ENCODE results near the gene MRRF. TPM values are rescaled to one million over a fixed set of nuclear protein-coding genes. Genes with fewer than 3 reads are reported as not detected.
A peak's percentile ranks its signal among the peaks of the same experiment; 100 is the strongest.

MRRF gene
- total RNA-seq, 1 experiment from 2014 or later, result 62.5 TPM

DNA sequence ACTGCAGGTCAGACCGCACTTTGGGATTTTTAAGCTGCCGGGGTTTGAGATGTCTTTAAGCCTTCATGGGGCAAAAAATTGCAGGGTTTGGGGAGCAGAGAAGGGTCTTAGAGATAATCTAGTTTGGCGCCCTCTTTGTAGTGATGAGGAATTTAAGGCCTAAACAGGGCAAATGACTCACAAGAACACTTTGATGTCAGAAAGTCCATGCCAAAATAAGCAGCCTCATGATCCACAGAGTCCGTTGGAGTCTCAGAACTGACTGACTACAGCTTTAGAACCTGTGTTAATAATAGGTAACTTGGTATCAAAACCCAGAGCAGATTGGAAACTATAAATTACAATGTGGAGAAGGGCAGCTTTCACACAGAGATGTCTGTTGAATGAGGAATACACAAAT, 70.2 kb downstream of the MRRF start:
- Histone ChIP-seq H3K36me3 (peaks cover 11% of the 10 kb centered on the region), H3K9me3 (no peaks in the 10 kb centered on the region), H3K4me3 (no peak overlapping the region), H3K27me3 (no peaks in the 10 kb centered on the region)
- no peak for DNase-seq

GRCh38 chr9:122336189-122336588, 71.5 kb downstream of the MRRF start:
- DNase-seq, result no peak
- no peaks in the 10 kb centered on the region for H3K9me3 ChIP-seq
- no peak overlapping the region for H3K4me3 ChIP-seq
- H3K36me3 ChIP-seq, result peaks cover 3% of the 10 kb centered on the region; the same call in 1 of the 2 replicates
- H3K27me3 ChIP-seq, result no peaks in the 10 kb centered on the region

DNA sequence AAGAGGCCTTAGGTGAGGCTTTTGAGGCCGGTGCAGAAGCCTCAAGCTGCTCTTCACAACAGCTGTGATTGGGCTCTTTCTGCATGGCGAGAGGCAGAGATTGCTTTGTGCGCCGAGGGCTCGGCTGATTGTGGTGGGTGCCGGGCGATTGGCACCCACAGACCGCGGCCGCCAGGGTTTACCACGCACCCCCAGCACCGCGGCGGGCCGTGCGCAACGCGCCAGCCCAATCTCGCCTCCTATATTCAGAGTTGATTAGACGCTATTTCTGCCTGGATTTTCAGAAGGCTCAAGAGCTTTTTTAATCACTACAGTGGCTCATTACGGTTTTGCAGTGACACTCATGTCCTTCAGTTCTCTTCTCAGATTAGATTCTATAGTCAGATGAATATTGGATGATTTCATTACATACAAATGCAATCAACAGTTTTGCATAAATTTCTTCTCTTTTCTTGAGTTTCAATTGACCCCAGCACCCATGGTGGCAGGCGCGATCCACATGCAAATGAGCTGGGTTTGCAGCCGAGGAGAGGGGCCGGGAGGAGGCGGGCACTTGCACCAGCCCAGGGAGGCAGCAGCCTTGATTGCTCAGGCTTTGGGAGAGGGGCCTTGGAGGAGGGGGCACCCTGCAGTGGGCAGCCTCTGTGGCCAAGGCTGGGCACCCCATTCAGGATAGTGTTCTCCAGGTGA, 72.3 kb downstream of the MRRF start:
- Histone ChIP-seq H3K9me3 (no peaks in the 10 kb centered on the region), H3K36me3 (peaks cover 3% of the 10 kb centered on the region; the same call in 1 of the 2 replicates), H3K27me3 (no peaks in the 10 kb centered on the region), H3K4me3 (no peak overlapping the region)
- no peak for DNase-seq

DNA sequence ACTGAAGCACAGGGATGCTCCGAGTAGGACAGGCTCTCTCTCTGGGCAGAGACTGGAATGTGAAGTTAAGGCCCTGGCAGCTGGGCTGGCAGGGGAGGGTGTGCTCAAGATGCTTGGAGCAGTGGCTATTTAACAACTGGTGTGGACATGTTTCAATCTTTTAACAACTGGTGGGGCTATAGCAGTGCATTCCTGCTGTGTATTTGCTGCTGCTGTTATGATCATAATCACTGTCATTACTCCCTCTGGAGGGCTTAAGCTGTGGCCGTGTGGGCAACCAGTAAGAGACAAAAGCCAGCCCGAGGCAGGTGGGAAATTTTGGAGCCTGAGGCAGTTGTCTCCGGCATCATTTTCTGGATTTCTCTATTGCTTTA, 72.9 kb downstream of the MRRF start:
- Histone ChIP-seq H3K36me3 (peaks cover 3% of the 10 kb centered on the region; the same call in 1 of the 2 replicates), H3K4me3 (no peak overlapping the region), H3K9me3 (no peaks in the 10 kb centered on the region), H3K27me3 (no peaks in the 10 kb centered on the region)
- no peak for DNase-seq

- no peak for DNase-seq
- Histone ChIP-seq H3K4me3 (no peak overlapping the region), H3K36me3 (no peaks in the 10 kb centered on the region; the same call in 1 of the 2 replicates), H3K27me3 (no peaks in the 10 kb centered on the region), H3K9me3 (no peaks in the 10 kb centered on the region)
These were observed 73.9 kb downstream of the MRRF start for GRCh38 chr9:122338536-122338935.

- no peak for DNase-seq
- Histone ChIP-seq H3K36me3 (no peaks in the 10 kb centered on the region), H3K4me3 (no peak overlapping the region), H3K27me3 (no peaks in the 10 kb centered on the region), H3K9me3 (no peaks in the 10 kb centered on the region)
These were observed 74.3 kb downstream of the MRRF start for GRCh38 chr9:122338994-122339393.

DNA sequence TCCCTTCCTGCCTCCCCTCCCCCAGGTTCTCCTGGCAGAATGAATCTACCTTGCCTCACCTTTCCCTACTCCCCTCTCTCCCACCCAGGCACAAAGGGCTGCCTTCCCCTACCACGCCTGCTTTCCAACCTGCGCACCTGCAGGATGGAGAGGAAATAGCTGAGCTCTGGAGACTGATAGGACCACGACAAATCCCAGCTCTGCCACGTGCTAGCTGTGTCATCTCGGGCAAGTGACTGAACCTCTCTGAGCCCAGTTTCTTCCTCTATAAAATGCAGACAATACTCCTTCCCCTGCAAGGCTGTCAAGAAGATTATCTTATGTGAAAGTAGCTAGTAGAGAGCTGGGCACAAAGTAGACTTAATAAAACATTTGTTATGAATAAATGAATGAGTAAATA, 74.9 kb downstream of the MRRF start:
- Histone ChIP-seq H3K27me3 (no peaks in the 10 kb centered on the region), H3K4me3 (no peak overlapping the region)

GRCh38 chr9:122340161-122340560, 75.5 kb downstream of the MRRF start:
- no peak for DNase-seq
- Histone ChIP-seq H3K4me3 (no peak overlapping the region), H3K27me3 (no peaks in the 10 kb centered on the region), H3K9me3 (no peaks in the 10 kb centered on the region), H3K36me3 (no peaks in the 10 kb centered on the region)

More for the DNA sequence above, 74.9 kb downstream of the MRRF start:
- no peaks in the 10 kb centered on the region for H3K36me3 ChIP-seq
- no peak for DNase-seq
- H3K9me3 ChIP-seq, result no peaks in the 10 kb centered on the region

DNA sequence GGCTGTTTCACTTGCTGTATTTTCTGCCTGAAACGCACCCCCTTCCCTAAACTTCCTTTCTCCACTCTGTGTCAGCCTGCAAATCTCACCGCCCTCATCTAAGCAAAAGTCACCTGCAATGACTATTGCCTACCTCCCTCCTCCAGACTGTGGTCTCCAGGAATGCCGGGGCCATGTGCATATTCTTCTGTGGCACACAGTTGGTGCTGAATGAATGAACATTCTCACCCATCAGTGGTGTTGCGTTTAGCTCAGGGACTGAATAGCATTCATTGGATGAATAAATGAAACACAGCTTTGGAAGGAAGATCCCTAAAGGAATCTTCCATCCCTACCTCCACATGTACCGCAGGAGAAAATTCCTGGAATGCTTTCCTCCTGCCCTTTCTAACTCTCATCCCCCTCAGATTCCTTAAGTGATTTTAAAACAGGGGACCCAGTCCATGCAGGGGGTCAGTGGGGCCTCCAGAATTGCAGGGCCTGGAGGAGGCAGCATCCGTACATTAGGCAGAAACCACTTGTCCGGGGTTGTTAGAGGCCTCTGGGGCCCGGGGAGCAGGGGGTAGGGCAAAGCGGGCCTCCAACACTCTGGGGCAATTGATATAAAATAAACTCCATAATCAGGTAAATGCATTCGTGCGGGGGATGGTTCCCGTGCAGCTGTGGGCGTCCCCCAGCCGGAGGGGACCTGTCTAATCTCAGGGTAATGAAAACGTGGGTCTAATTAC, 77.8 kb downstream of the MRRF start:
- Histone ChIP-seq H3K27me3 (no peaks in the 10 kb centered on the region), H3K36me3 (no peaks in the 10 kb centered on the region), H3K4me3 (no peak overlapping the region), H3K9me3 (no peaks in the 10 kb centered on the region)
- DNase-seq, result no peak

GRCh38 chr9:122346478-122347347, 82.0 kb downstream of the MRRF start:
- peak; percentile 41 for DNase-seq
- H3K27me3 ChIP-seq, result no peaks in the 10 kb centered on the region
- no peaks in the 10 kb centered on the region for H3K36me3 ChIP-seq
- H3K4me3 ChIP-seq, result peak overlapping the region; percentile 42
- H3K9me3 ChIP-seq, result no peaks in the 10 kb centered on the region

DNA sequence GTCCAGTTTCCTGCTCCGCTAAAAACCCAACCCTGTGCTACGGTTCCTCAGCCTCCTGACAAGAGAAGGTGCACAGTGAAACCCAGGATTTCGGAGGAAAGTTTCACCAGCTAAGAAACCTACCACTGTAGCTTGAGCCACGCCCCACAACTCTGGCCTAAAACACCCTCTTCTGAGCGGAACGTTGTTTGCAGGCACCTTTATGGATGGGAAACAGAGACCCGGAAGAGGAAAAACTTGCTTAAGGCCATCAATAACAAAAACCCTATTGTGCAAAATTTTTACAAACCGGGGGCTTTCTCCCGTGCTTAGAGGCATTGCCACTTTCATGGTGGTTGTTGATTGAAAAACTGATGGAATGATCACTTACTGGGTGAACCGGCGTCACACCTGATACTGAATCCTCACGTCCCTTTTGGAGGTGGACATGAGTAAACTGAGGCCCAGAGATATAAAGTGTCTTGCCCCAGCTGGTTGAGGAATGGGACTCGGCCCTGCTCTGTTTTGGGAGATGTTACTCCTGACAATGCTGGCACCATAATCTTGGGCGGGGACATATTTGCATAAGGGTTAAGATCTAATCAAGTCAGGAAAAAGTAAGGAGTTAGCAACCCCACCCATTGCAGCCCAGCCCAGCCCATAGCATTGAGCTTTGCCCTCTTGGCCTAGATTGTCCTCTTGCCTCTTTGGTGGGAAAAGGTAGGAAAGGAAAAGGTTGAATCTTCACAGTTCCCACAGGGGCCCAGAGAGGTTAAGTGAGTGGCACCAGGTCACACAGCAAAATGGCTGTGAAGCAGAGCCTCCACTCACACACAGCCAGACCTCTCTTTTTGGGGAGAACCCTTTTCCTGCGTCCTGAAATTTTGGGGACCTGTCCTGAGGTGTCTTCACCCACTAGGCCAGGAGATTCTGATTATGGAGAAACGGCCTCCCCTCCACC, 82.9 kb downstream of the MRRF start:
- peak; percentile 28 for DNase-seq
- H3K27me3 ChIP-seq, result no peaks in the 10 kb centered on the region
- peak overlapping the region; percentile 42 for H3K4me3 ChIP-seq

DNA sequence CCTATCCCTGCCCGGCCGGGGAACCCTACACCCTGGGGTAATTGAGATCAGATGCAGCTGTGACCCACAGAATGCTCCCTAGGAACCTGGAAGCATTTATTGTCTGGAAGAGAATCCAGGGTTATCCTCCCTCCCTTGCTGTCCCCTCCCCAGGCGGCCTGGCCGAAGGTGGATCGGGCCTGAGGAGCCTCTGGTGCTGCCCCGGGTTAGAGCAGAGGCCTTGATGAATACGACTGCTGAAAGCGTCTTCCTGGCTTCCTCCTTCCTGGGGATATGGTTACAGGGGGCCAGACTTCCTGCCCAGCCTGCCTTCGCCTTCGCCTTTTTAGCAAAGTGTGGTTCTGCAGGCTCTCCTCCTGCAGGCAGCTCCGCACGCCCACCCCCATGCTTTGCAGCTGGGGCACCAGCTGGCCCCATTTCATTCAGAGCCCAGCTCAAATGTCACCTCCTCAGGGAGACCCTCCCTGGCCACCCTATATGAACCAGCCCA, 83.7 kb downstream of the MRRF start:
- Histone ChIP-seq H3K27me3 (no peaks in the 10 kb centered on the region), H3K9me3 (no peaks in the 10 kb centered on the region), H3K36me3 (no peaks in the 10 kb centered on the region), H3K4me3 (no peak overlapping the region)
- no peak for DNase-seq

More for the DNA sequence above, 82.9 kb downstream of the MRRF start:
- Histone ChIP-seq H3K9me3 (no peaks in the 10 kb centered on the region), H3K36me3 (no peaks in the 10 kb centered on the region)

DNA sequence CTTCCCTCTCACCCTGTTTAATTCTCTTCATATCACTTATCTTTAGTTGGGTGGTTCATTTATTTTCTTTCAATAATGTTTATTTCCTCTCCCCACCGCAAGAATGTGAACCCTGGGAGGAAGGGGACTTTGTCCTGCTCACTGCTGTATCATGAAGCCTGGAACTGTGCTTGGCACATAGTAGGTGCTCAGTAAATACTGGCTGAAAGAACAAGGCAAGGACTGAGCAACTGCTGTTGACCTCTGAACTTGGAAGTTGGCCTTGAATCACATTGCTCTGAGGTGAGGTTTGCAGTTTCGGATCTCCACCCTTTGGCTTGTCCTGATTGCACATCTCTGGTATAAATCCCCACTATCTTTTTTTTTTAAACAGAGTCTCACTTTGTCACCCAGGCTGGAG, 84.1 kb downstream of the MRRF start:
- H3K9me3 ChIP-seq, result no peaks in the 10 kb centered on the region
- no peaks in the 10 kb centered on the region for H3K36me3 ChIP-seq
- no peak for DNase-seq
- H3K4me3 ChIP-seq, result no peak overlapping the region
- no peaks in the 10 kb centered on the region for H3K27me3 ChIP-seq

DNA sequence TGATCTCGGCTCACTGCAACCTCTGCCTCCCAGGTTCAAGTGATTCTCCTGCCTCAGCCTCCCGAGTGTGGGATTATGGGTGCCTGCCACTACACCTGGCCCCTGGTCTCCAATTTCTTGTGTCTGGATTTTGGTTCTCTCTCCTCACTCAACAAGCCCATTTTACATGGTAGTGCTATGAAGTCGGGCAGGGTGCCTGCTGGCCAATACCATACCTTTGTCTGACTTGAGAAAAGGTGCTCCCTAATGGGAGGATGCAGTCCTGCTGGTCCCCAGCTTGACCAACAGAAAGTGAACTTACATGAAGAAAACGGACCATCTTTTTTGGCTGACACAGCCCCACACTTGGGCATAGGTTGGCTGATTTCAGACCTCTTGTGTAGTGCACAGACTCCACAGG, 84.5 kb downstream of the MRRF start:
- no peaks in the 10 kb centered on the region for H3K27me3 ChIP-seq
- no peak overlapping the region for H3K4me3 ChIP-seq
- DNase-seq, result no peak
- H3K9me3 ChIP-seq, result no peaks in the 10 kb centered on the region
- no peaks in the 10 kb centered on the region for H3K36me3 ChIP-seq

DNA sequence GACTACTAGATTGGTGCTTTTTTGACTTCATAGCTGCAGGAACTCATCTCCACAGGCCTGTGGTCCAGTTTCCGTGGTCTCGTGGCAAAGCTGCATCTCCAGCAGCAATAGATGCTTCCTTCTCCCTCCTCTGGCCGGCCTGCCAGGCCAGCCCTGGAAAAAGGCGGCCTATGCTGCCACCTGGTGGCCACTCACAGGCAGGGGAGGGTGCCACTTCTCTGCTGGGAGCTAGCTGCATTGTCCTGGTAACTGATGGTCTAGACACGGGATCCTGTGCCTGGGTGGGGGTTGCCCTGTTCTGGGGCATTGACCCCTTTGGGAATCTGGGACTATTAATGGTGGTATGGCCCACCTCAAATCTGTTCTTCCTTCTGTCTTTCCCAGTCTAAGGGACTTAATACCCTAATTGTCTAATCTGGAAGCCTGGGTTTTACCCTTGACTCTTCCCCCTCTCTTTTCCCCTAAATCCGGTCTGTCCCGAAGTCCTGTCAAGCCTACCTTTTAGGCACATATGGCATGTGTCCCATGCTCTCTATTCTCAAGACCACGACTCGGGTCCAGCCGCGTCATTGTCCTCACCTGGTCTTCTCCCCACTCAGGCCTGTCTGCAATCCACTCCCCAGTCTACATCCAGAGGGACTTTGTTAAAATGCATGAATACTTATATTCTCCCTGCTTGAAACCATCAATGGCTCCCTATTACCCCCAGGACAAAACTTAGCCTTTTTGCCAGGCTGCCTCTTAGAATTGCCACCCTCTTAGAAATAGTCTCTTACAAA, 86.1 kb downstream of the MRRF start:
- Histone ChIP-seq H3K4me3 (no peak overlapping the region), H3K27me3 (no peaks in the 10 kb centered on the region), H3K9me3 (no peaks in the 10 kb centered on the region), H3K36me3 (no peaks in the 10 kb centered on the region)
- DNase-seq, result peak; percentile 64
